Activated CD4-positive, alpha-beta T cell treated with anti-CD3 and anti-CD28 coated beads, Interleukin-2, amount 50 U/mL, for 48 hours (primary cell): ENCODE measurements around the gene NCOA3.
"Not testable (repeated sequence)": the region's sequence is repeated elsewhere in the genome, so short reads cannot be mapped to it uniquely, and the experiment has no call there.

Source experiments
- DNase-seq, 2 experiments: peaks; one replicate each; pipeline ENCODE4 v3.0.0-alpha.2; 2020

NCOA3 gene

DNA sequence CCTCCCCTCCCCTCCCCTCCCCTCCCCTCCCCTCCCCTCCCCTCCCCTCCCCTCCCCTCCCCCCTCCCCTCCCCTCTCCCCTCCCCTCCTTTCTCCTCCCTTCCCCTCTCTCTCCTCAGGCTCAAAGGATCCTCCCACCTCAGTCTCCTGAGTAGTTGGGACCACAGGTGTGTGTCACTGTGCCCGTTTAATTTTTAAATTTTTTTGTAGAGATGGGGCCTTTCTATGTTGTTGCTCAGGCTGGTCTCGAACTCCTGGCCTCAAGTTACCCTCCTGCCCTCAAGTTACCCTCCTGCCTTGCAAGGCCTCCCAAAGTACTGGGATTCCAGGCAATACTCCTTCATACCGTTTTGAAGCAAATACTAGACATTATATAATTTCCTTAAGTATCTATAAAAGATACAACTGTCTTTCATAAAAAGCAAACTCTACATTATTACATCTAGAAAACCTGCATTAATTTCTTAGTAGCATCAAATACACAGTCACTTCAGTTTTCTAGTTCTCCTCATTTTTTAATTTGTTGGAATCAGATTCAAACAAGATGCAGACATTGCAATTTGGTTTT is 39.8 kb downstream of the NCOA3 start:
- no peak for DNase-seq

DNA sequence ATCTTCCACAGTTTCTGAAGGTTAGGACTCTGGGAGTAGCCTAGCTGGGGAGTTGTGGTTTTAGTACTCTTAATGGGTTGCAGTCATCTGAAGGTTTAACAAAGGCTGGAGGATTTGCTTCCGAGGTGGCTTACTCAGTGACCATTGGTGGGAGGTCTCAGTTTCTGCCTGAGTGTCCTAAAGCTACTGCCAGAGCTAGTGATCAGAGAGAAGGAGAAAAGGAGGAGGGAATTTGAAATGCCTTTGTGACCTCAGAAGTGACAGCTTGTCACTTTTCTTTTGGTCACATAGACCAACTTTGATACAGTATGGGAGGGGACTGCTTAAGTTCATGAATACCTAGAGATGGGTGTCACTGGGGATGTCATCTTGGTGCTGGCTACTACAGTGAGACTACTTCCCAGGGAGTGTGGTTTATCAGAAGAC is 41.3 kb downstream of the NCOA3 start:
- DNase-seq, result no peak

DNA sequence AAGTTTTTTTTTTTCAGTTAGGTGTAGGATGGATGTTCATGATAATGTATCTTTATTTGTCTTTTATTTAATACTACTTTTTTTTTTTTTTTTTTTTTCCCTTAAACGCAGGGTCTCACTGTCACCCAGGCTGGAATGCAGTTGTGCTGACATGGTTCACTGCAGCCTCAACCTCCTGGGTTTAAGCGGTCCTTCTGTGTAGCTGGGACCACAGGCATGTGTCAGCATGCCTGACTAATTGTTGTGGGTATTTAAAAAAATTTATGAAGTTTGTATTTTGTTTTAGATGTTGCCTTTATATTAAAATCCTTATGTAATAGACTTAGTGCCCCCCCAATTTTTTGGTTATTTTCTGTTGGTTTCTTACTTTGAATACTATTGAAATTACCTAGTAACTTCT is 42.6 kb downstream of the NCOA3 start:
- DNase-seq, result no peak

DNA sequence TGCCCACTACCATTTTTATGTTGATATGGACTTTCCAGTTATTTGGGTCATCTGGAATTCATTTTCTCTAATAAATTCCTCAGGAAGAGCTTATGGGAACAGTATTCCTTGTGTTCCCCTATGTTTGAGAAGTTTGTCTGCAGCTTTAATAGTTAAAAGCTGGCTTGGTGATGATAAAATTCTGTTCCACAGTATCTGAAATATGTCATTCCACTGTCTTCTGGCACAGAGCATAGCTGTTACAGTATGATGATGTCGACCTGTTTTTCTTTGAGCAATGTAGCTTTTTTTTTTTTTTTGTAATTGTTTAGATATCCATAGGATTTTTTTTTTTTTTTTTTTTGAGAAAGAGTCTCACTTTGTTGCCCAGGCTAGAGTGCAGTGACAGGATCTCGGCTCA is 43.2 kb downstream of the NCOA3 start:
- DNase-seq, result no peak

DNA sequence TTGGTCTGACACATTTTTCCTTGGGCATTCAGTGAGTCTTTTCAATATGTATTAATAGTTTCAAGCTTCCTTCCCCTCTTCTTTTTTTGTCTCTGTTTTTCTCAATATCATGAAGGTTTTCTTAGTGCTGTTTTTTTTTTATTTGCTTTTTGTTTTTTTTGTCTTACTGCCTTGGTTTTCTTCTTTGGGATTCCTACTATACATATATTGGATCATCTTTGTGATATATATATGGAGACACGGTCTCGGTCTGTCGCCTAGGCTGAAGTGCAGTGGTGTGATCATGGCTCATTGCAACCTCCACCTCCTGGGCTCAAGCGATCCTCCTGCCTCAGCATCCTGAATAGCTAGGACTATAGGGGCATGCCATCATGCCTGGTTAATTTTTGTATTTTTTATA is 43.8 kb downstream of the NCOA3 start:
- DNase-seq, result no peak

DNA sequence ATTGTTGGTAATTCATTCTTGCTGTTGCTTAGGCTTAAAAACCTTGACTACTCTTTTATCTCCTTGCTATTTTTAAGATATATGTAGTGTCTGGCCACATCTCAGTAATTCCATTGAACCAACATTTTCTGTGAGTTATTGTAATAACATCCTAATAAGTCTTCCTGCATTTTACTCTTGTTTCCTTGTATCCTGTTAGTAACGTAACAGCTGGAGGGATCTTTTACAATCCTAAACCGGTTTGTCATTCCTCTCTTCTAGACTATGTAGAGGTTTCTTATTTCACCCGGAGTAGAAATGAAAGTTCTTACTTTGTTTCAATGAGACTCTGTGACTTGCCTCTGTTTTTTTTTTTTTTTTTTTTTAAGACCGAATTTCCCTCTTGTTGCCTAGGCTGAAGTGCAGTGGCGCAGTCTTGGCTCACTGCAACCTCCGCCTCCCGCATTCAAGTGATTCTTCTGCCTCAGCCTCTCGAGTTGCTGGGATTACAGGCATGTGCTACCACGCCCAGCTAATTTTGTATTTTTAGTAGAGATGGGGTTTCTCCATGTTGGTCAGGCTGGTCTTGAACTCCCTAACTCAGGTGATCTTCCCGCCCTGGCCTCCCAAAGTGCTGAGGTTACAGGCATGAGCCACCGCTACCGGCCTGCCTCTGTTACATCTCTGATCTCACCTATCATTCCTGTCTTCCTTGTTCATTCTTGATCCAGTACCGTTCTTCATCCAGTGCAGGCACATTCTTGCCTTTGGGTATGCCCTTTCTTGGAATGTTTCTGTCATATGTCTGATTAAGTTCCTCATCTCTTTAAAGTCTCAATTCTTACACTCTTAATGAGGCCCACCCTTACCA is 44.7 kb downstream of the NCOA3 start:
- DNase-seq, result no peak

DNA sequence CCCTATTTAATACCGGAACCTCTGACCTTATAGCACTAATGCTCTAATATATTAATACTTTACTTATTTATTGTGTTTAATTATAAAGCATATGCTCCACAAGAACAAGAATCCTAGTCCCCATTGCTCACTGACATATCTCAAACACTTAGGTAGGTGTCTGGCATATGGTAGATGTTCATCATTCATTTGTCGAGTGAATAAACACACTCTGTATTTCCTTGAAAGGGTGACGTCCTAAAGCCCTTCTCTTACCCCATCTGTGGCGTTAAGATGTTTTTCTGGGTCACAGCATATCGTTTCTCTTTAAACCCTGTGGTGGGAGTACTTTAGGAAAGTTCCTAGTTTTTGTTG is 45.3 kb downstream of the NCOA3 start:
- DNase-seq, result no peak

DNA sequence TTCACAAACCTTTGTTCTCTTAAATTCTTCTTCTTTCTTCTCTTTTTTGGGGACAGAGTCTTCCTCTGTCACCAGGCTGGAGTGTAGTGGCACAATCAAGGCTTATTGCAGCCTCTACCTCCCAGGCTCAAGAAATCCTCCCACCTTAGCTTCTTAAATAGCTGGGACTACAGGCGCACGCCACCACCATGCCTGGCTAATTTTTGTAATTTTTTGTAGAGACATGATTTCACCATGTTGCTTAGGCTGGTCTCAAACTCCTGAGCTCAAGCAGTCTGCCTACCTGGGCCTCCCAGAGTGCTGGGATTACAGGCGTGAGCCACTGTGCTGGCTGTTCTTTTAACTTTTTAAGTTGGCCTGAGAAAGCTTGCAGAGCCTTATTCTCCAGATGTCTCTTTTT is 48.0 kb downstream of the NCOA3 start:
- DNase-seq, result no peak

DNA sequence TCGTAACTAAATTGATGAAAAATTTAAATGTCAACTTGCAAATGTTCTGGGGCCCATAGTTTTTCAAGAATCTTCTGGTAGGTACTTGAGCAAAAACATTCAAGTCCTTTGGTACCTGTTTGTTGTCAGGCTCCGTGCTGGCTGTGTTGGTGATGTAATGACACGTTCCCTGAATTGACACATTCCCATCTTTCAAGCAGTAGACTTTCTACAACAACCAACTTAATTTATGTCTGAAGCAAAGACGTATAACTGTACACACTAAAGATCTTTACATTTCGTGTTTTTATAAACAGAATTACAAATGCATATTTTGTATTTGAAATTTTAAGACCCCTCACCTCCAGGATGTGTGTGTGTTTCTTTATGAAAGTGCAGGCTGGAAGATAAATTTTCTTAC is 49.5 kb downstream of the NCOA3 start:
- DNase-seq, result no peak

DNA sequence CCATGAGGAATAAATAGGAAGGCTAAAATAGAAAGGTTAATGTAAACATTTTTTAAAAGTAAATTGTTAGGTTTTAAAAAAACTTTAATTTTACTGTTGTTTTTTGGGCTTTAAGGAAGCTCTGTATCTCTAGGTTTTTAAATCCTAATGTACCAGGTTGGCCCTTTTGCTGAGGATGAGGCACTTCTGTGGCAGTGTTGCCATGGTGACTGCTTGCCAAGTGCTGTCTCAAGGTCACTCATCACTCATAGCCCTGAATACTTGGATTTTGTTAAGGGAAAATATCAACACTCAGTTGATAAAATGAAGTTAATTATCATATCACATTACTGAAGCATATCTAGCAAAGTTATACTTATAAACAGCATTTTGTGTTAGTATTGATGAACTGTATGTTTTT is 50.2 kb downstream of the NCOA3 start:
- DNase-seq, result no peak

DNA sequence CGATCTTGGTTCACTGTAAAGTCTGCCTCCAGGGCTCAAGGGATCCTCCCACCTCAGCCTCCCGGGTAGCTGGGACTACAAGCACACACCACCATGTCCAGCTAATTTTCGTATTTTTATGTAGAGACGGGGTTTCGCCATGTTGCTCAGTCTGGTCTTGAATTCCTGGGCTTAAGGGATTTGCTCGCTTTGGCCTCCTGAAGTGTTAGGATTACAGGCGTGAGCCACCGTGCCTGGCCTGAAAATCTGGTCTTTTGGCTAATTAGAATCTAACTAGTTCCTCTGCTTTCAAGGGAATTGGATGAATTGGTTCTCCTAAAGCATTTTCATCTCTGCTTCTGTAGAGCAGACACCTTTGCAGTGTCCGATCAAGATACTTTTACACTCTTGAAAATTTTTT is 51.3 kb downstream of the NCOA3 start:
- DNase-seq, result no peak

DNA sequence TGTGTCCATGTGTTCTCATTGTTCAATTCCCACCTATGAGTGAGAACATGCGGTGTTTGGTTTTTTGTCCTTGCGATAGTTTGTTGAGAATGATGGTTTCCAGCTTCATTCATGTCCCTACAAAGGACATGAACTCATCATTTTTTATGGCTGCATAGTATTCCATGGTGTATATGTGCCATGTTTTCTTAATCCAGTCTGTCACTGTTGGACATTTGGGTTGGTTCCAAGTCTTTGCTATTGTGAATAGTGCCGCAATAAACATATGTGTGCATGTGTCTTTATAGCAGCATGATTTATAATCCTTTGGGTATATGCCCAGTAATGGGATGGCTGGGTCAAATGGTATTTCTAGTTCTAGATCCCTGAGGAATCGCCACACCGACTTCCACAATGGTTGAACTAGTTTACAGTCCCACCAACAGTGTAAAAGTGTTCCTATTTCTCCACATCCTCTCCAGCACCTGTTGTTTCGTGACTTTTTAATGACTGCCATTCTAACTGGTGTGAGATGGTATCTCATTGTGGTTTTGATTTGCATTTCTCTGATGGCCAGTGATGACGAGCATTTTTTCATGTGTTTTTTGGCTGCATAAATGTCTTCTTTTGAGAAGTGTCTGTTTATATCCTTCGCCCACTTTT is 52.0 kb downstream of the NCOA3 start:
- DNase-seq, result not testable (repeated sequence)

DNA sequence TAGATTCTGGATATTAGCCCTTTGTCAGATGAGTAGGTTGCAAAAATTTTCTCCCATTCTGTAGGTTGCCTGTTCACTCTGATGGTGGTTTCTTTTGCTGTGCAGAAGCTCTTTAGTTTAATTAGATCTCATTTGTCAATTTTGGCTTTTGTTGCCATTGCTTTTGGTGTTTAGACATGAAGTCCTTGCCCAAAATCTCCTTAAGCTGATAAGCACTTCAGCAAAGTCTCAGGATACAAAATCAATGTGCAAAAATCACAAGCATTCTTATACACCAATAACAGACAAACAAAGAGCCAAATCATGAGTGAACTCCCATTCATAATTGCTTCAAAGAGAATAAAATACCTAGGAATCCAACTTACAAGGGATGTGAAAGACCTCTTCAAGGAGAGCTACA is 52.6 kb downstream of the NCOA3 start:
- not testable (repeated sequence) for DNase-seq

DNA sequence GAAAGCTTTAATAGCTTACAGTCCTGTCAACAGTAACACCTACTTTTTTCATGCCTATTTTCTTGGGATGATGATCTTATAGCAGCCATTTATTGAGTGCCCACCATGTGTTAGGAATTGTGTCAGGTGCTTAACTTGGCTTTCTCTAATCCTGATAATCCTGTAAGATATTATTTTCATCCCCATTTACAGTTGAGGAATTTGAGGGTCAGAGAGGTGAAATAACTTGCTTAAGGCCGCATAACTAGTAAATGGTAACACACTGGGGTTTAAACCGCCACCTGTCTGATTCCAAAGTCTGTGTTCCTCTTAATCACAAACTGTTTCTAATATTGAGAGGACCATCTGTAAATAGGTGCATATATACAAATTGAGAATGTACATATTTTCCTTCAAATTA is 55.5 kb downstream of the NCOA3 start:
- no peak for DNase-seq

DNA sequence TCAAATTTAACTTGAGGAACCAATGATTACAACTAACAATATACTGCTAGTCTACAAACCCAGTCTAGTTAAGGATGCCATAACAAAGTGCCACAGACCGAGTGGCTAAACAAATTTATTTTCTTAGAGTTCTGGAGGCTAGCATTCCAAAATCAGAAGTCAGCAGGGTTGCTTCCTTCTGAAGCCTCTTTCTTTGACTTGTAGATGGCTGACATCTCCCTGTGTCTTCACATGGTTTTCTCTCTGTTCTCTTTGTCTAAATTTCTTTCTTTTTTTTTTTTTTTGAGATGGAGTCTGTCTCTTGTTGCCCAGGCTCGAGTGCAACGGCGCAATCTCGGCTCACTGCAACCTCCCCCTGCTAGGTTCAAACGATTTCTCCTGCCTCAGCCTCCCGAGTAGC is 56.1 kb downstream of the NCOA3 start:
- DNase-seq, result no peak

DNA sequence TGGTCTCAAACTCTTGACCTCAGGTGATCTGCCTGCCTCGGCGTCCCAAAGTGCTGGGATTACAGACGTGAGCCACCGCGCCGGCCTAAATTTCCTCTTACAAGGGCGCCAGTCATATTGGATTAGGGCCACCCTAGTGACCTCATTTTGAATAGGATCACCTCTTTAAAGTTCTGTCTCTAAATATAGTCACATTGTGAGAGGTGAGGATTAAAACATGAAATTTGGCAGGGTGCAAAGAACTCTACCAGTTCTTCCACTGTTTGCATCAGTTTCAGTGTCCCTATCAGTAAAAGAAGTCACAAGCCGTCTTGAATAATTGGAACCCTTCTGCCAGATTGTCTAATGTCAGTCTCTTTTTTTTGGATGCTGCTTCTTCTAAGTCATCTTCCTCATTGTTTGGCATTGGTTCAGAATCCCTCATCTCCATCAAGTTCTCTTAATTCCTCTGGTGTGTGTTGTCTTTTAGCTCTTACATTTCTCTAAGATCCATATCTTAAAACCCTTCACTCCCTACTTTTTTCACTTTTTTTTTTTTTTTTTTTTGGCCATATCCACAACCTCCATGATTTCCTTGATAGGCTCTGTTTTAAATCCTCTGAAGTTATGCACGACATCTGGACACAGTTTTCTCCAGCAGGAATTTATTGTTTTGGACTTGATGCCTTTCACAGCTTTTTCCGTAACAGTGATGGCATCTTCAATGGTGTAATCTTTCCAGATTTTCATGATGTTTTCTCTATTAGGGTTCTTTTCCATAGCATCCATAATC is 56.8 kb downstream of the NCOA3 start:
- DNase-seq, result no peak

DNA sequence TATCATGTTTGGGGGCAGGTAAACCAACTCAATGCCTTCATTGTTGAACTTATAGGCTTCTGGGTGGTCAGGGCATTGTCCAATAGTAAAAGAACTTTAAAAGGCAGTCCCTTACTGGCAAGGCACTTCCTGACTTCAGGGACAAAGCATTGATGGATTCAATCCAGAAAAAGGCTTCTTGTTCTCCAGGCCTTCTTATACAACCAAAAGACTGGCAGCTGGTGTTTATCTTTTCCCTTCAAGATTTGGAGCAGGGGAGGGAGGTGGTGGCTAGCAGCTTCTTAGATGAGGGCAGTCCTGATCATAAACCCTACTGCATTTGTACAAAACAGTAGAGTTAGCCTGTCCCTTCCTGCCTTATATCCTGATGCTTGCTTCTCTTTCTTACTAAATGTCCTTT is 57.5 kb downstream of the NCOA3 start:
- no peak for DNase-seq

DNA sequence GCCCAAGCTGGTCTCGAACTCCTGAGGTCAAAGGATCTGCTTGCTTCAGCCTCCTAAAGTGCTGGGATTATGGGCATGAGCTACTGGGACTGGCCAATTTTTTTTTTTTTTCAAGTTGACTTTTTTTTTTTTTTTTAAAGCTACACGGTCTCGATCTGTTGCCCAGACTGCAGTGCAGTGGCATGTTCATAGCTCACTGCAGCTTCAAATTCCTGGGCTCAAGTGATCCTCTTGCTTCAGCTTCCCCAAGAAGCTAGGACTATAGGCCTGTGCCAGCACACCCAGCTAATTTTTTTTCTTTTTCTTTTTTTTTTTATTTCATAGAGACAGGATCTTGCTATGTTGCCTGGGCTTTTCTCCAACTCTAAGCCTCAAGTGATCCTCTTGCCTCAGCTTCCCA is 59.5 kb downstream of the NCOA3 start:
- no peak for DNase-seq

DNA sequence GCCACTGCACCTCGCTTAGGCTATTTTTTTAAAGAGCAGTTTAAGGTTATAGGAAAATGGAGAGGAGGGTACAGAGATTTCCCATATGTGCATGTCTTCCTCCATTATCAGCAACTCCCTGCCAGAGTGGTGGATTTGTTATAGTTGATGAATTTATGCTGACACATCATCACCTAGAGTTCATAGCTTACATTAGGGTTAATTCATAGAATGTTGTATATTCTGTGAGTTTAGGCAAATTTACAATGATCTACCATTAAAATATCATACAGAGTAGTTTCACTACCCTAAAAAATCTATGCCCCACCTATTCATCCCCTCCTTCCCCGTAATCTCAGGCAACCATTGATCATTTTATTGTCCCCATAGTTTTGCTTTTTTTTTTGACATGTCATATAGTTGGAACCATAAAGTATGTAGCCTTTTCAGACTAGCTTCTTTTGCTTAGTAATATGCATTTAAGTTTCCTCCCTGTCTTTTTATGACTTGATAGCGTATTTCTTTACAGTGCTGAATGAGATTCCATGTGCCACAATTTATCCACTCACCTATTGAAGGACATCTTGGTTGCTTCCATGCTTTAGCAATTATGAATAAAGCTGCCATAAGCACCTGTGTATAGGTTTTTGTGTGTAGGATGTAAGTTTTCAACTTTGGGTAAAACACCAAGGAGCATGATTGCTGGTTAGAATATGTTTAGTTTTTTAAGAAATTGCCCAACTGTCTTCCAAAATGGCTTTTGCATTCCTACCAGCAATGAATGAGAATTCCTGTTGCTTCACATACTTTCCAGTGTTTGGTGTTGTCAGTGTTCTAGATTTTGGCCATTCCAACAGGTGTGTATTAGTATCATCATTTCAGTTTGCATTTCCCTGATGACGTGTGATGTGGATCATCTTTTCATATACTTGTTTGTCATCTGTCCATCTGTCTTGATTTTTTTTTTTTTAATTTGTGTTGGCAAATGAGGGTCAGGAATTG is 60.2 kb downstream of the NCOA3 start:
- DNase-seq, result no peak

DNA sequence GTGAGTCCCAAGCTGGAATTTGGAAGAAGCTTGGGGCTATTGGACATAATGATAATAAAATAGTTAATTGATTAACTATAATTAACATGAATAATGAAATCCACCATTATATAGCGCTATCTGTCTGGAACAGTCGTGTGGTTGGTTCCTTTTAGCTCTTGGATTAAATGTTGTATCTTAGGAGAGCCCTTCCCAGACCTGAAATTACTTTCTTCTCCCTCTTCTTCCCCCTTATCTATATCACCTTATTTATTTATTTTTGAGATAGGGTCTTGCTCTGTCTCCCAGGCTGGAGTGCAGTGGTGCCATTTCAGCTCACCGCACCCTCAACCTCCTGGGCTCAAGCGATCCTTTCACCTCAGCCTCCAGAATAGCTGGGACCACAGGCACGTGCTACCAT is 64.6 kb downstream of the NCOA3 start:
- DNase-seq, result no peak

DNA sequence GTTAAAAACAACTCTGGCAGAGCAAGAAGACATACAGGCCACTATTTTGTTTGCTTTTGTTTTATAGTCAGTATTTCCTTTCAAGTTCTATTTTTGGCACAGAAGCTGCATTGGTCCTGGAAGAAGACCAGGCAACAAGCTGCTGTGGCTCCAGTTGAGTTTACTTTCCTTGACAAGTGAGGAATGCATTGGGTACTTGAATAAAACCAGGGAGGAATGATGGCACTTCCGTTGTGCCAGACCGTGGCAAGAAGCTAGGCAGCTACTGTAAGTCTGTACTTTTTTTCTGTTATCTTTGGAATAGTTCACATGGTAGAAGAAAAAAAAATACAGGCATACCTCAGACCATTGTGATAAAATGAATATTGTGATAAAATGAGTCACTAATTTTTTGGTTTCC is 66.3 kb downstream of the NCOA3 start:
- DNase-seq, result no peak

DNA sequence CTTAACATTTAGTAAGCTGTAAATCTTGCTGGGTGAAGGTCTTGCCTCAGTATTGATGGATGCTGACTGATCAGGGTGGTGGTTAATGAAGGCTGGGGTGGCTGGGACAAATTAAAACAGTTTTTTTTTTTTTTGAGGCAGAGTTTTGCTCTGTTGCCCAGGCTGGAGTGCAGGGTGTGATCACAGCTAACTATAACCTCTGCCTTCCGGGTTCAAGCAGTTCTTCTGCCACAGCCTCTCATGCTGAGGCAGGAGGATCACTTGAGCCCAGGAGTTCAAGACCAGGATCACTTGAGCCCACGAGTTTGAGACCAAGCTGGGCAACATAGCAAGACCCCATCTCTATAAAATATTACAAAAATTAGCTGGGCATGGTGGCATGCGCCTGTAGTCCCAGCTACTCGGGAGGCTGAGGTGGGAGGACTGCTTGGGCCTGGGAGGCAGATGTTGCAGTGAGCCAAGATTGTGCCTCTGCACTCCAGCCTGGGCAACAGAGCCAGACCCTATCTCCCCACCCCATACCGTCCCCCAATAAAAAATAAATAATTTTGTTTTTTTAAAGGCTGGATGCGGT is 67.2 kb downstream of the NCOA3 start:
- DNase-seq, result no peak
